ENCODE data around the gene SLC35F2. TPM values are rescaled to one million over a fixed set of nuclear protein-coding genes. Genes with fewer than 3 reads are reported as not detected.
A peak's percentile ranks its signal among the peaks of the same experiment; 100 is the strongest.
"Not testable (repeated sequence)": the region's sequence is repeated elsewhere in the genome, so short reads cannot be mapped to it uniquely, and the experiment has no call there.

The SLC35F2 gene
- total RNA-seq, 1 donor from 2014 or later: 0.52 TPM

GRCh38 chr11:107799218-107799859, 59.2 kb downstream of the SLC35F2 start:
- intact Hi-C loops (cut with micrococcal nuclease): no loop called here
- peak; percentile 68 for ATAC-seq
- DNase-seq: peak; percentile 73

DNA sequence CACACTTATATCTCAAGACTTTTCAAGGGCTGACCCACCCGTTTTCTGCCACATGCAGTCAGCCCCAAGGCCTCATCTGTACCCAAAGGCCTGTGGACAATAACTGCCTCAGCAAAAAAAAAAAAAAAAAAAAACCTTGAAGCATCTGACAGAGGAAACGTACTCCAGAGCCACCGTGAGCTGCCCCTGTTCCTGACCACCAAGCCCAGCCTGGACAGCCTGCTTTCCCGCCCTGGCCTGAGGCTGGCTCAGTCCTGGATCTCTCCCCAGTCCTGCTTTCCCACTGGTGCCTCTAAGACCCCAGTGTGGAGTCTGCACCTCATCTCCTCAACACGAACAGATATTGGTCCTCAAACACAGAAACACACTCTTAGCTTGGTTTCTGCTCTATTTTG, 66.5 kb downstream of the SLC35F2 start:
- intact Hi-C loops (cut with micrococcal nuclease): no loop called here
- no peak for DNase-seq
- no peak for ATAC-seq

DNA sequence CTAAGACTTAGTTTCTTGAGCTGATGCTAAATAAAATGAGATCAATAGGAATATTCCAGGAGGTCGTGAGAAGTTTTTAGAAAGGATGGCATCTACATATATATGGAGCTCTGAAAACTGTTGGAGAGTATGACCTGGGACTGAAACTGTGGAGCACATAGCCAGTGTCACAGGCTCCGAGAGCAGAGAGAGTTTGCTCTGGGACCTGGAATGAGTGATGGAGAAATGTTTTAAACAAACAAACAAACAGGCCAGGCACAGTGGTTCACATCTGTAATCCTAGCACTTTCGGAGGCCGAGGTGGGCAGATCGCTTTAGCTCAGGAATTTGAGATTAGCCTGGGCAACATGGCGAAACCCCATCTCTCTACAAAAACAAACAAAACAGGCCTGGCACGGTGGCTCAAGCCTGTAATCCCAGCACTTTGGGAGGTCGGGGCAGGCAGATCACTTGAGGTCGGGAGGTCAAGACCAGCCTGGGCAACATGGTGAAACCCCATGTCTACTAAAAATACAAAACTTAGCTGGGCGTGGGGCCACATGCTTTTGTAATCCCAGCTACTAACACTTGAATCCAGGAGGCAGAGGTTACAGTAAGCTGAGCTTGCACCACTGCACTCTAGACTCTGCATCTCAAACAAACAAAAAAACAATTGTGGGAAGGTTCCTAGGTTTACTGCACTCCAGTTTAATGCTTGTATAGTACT, 67.1 kb downstream of the SLC35F2 start:
- intact Hi-C loops (cut with micrococcal nuclease): no loop called here
- ATAC-seq (no peak), DNase-seq (no peak)

DNA sequence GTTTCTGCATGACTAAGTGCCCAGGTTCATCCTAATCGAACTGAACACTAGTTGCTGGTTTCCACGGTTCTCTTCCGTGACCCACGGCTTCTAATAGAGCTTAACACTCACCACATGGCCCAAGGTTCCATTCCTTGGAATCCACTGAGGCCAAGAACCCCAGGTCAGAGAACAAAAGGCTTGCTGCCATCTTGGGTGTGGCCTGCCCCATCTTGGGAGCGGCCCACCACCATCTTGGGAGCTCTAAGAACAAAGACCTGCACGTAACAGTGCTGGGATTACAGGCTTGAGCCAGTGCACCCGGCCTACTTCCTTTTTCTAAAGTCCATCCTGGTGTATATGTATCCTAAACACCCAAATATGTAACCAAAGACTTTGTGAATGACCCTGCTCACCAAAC, 68.8 kb downstream of the SLC35F2 start:
- intact Hi-C loops (cut with micrococcal nuclease): no loop called here
- ATAC-seq (no peak), DNase-seq (no peak)

GRCh38 chr11:107787733-107788132, 70.9 kb downstream of the SLC35F2 start:
- no peak for ATAC-seq
- intact Hi-C loops (cut with micrococcal nuclease): no loop called here

DNA sequence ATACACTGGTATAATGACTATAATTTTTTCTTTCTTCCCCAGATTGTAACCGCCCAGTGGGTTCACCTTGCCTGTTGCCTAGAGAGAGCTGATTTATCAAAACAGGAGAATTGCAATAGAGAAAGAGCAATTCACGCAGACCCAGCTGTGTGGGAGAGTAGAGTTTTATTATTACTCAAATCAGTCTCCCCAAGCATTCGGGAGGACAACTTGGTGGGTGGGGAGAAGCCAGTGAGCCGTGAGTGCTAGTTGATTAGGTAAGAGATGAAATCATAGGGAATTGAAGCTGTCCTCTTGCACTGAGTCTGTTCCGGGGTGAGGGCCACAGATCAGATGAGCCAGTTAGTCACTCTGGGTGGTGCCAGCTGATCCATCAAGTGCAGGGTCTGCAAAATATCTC, 73.2 kb downstream of the SLC35F2 start:
- no peak for DNase-seq
- no peak for ATAC-seq
- intact Hi-C loops (cut with micrococcal nuclease): no loop called here

More at GRCh38 chr11:107787733-107788132, 70.9 kb downstream of the SLC35F2 start:
- no peak for DNase-seq

DNA sequence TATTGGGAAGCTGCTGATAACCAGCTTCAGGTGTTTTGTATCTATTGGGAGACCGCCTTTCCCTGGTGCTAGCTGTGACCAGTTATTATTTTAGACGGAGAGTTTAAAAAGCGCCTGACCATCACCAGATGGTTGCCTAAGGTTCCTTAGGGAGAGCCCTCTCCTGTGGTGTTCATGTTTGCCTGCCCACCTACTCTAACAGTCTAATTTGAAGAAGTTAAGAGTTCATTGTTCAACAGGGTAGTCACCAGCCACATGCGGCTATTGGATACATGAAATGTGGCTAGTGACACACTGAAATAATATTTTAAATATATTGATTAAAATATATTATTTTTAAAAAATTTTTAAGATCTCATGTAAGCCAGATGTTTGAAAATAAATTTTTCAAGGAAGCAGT, 75.5 kb downstream of the SLC35F2 start:
- no peak for DNase-seq
- intact Hi-C loops (cut with micrococcal nuclease): no loop called here
- ATAC-seq: no peak

GRCh38 chr11:107780775-107781174, 77.8 kb downstream of the SLC35F2 start:
- intact Hi-C loops (cut with micrococcal nuclease): no loop called here
- no peak for DNase-seq
- ATAC-seq: no peak

- intact Hi-C loops (cut with micrococcal nuclease): no loop called here
- ATAC-seq (no peak), DNase-seq (no peak)
Observed at GRCh38 chr11:107780136-107780535, 78.5 kb downstream of the SLC35F2 start.

GRCh38 chr11:107778839-107779517, 79.6 kb downstream of the SLC35F2 start:
- DNase-seq (no peak), ATAC-seq (no peak)

GRCh38 chr11:107777110-107777509, 81.5 kb downstream of the SLC35F2 start:
- DNase-seq (no peak), ATAC-seq (no peak)
- intact Hi-C loops (cut with micrococcal nuclease): no loop called here

More at GRCh38 chr11:107778839-107779517, 79.6 kb downstream of the SLC35F2 start:
- intact Hi-C loops (cut with micrococcal nuclease): no loop called here

DNA sequence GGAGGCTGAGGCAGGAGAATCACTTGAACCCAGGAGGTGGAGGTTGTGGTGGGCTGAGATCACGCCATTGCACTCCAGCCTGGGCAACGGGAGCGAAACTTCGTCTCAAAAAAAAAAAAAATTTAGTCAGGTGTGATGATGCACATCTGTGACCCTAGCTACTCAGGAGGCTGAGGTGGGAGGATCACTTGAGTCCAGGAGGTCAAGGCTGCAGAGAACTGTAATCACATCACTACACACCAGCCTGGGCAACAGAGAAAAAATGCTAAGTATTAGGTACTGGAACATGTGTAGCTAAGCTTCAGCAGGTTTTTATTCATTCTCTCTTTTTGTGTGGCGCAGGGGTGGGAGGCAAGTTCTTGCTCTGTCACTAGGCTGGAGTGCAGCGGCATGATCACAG, 82.5 kb downstream of the SLC35F2 start:
- intact Hi-C loops (cut with micrococcal nuclease): no loop called here
- no peak for DNase-seq
- ATAC-seq: no peak

DNA sequence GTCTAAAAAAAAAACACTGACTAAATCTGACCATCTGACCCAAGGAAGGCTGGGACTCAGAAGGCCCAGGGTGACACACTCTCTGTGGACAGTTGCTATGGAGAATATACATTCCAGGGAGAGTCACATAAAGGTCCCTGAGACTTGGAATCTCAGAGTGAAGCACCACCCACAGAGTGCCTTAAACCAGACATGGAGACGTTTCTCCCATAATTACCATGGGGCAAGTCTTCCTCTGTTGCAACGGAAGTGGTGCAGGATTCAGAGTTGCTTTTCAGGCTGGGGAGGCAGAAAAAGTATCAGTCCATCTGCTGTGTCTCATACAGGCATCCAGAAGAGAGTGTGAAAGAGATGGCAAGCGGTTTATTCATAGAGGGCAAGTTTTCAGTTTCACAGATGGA, 88.0 kb downstream of the SLC35F2 start:
- ATAC-seq (no peak), DNase-seq (no peak)
- intact Hi-C loops (cut with micrococcal nuclease): no loop called here

GRCh38 chr11:107769189-107769588, 89.4 kb downstream of the SLC35F2 start:
- intact Hi-C loops (cut with micrococcal nuclease): loop anchor here (10.0 kb wide), 1 partner anchor 194 kb away; no protein-coding TSS in a partner anchor
- ATAC-seq (peak; percentile 30), DNase-seq (no peak)

GRCh38 chr11:107758719-107759355, 99.8 kb downstream of the SLC35F2 start:
- intact Hi-C loops (cut with micrococcal nuclease); DNase-seq; ATAC-seq: not testable (repeated sequence)

- intact Hi-C loops (cut with micrococcal nuclease): no loop called here
- DNase-seq (no peak), ATAC-seq (no peak)
Observed at GRCh38 chr11:107757661-107758060, 100.9 kb downstream of the SLC35F2 start.

- no peak for ATAC-seq
- intact Hi-C loops (cut with micrococcal nuclease): no loop called here
- DNase-seq: no peak
Observed at GRCh38 chr11:107756553-107756952, 102.0 kb downstream of the SLC35F2 start.

- DNase-seq (no peak), ATAC-seq (peak; percentile 51)
- intact Hi-C loops (cut with micrococcal nuclease): no loop called here
Observed at GRCh38 chr11:107752949-107753822, 105.4 kb downstream of the SLC35F2 start.

DNA sequence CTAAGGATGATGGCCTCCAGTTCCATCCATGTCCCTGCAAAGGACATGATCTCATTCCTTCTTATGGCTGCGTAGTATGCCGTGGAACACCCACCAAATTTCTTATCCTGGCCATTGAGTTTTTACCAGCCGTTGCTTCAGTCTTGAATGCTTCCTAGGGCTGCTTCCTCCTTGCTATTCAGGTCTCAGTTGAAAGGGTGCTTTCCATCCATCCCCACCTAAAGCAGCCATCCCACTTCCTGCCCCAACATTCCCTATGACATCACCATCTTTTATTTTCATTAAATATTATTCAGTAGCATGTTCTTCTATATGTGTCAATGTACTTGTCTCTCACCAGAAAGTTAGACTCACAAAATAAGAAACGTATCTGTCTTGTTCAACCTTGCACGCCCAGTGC, 106.1 kb downstream of the SLC35F2 start:
- DNase-seq (no peak), ATAC-seq (no peak)
- intact Hi-C loops (cut with micrococcal nuclease): no loop called here

Measured in left ventricle myocardium superior (tissue), 1 donor.